GM12891 (cell line): Measurements from ENCODE around the gene LMO7.

Experiments used
- POLR2A ChIP-seq: IDR thresholded peaks from 2 replicates; pipeline ENCODE4 v1.6.1; 2011; ENCODE audit warnings: low read depth, low read length, control low read depth
- POLR2AphosphoS5 ChIP-seq: IDR thresholded peaks from 2 replicates; pipeline ENCODE4 v1.6.1; 2011; ENCODE audit warnings: low read depth, low read length, control low read depth
- POU2F2 ChIP-seq: IDR thresholded peaks from 2 replicates; pipeline ENCODE4 v1.6.1; 2011; ENCODE audit warnings: low read depth, mild to moderate bottlenecking, control low read depth, low read length, moderate library complexity
- SPI1 ChIP-seq: IDR thresholded peaks from 2 replicates; pipeline ENCODE4 v1.6.1; 2011; ENCODE audit warnings: low read depth, low read length, control low read depth
- TAF1 ChIP-seq: IDR thresholded peaks from 2 replicates; pipeline ENCODE4 v1.6.1; 2011; ENCODE audit warnings: low read depth, low read length, control low read depth

DNA sequence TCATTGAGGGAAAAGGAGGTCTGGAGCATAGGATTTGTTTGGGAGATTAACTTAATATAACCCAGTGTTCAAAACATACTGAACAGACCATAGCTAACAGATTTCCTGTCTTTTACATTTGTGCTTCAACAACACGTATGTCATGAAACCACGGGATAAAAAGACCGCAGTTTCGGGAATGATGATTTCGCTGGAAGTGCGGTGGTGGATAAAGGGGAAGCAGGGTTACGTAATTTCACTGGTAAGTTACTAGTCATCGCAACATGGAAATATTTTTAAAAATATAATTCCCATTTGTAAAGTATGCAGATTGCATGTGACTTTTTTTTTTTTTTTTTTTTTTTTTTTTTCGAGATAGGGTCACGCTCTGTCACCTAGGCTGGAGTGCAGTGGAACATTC is 237.4 kb downstream of the LMO7 start:
- TF ChIP-seq POLR2AphosphoS5 (no peak), POLR2A (no peak), TAF1 (no peak), POU2F2 (no peak), SPI1 (no peak)
